ENCODE data around the gene FAM124B.

FAM124B gene

DNA sequence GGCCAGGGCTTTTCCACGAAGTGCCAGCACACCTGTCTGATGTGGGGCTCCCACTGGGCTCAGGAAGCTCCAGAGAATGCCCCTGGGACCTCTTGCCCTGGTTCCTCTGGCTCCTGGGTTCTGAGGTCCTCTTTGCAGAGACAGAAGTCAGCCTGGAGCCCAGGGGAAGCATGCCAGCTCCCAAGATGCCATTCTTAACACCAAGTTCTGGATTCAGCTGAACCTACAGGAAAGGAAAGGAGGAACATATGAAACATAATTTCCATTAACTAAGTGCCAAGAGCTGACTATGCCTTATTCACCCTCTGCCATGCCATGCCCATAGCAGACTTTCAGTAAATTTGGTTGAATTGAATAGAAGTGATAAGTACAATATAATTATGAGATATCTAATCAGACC lies 21.9 kb downstream of the FAM124B start:
- FAIRE-seq = no peak

GRCh38 chr2:224379172-224379571 lies 22.7 kb downstream of the FAM124B start:
- no peak for FAIRE-seq

DNA sequence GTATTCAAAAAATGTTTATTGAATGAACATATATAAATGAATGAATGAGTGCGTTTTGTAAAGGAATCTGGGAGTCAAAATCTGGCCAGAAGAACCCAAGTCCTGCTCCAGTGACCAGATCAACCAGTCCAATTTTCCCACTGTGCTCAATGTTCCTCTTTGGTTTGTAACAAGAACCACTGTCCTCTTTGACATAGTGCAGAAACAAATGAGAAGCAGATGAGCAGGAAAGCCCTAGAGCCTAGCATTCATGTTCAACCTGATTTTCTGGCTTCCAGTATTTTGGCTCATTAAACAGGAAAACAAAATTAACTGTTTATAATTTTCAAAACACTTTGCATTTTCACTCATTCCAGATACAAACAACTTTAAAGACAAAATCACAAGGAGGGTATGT lies 23.2 kb downstream of the FAM124B start:
- FAIRE-seq = no peak

DNA sequence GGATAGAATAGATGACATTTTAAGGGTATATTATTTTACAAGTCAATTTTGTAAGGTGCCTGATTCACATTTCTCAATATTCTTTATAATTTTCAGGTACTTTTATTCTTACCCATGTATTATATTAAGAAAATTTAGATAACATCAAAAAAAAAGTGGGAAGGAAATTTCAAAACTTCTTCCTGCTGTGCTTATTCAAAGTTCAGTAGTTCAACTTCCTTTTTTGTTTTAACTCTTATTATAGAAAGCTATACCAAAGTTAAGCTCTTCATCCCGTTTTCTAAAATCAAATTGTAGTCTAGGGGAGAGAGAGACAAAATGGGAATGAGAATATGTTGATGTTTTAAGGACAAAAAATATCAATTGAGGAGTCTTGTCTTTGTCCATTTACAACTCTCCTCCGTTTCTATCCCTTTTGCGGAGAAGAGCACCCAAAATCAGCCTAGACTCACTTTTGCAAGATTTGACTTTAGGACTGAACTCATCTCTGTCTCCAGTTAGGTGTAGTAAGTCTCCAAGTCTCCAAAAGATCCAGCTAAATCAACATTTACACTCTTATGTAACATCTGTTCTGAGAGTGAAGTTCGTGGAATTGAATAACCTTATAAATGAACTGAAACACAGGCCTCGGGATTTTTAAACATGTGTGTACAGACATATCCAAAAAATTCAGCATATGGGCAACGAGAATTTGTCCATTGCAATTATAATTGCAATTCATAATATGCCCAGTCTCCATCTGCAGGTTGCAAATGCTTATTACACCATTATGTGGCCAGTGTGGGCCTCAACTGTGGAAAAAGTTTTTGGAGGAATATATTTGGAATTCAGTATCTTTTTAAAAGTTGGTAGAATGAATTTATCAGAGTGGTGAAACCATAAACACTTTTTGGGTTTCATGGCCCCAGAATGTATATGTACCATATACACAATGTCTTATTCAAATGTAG lies 23.9 kb downstream of the FAM124B start:
- no peak for FAIRE-seq

DNA sequence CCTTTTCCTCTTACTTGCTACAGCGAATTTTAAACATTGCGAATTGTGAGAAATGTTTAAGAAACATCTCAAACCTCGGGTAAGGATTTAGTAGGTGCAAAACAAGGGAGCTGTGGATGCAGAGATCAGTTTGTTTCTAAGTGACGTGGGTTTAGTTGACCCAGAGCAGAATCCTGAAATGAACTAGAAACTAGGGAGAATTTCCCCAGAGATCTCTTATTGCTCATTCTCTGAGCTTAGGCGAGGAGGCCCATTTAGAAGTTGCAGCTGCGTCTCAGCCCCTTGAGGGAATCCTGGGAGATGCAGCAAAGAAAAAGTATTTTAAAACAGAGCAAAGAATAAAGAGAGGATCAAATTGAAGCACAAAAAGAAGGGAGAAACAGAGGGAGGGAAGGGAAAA lies 29.3 kb downstream of the FAM124B start:
- FAIRE-seq = no peak

DNA sequence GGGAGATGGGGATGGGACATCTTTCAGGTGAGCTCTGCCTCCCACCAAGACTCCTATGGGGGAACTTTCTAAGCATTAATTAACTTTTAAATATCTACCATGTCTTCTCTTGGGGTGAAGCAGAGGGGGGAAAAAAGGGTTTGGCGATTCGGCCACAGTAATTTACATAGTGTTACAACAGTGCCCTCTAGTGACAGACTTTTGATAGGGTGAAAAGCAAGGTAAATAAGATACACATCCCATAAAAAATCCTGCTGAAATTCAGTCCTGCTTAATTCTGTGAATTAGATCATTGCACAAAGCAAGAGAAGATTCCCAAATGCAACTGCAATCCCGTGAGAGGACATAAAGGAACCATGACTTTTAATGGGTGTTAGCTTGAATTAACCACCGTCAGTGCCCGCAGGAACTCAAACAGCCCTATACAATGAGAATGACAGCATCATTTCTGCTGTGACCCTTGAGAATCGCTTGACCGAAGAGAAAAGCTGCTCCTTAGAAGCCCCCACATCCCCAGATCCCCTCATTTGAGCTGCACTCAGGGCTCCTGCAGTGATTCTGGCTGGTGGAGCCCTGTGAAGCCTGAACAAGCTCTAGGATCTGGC lies 32.8 kb downstream of the FAM124B start:
- no peak for FAIRE-seq

DNA sequence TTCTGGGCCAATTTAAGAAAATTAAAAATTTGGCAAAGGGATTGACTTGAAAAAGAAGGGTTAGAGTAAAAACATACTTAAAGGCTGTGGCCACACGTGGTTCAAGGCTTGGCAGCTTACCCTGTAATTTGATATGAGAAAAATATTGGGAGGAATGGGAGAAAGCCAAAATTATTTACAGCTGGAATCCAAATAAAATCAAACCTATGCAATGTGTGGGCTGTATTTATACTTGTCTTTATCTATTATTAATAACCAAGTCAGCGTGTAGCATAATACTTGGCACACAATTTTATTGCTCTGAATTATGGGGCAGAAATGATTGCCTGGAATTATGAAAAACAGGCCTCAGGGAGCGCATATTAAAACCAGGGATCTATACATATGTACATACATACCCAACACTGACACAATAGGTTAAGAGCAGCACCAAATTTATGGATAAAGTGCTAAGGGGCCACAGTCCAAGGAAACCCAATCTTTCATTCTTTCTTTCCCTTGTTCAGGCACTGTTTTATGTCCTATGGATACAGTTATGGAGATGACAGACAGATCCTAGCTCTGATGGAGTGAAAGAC lies 35.6 kb downstream of the FAM124B start:
- no peak for FAIRE-seq

DNA sequence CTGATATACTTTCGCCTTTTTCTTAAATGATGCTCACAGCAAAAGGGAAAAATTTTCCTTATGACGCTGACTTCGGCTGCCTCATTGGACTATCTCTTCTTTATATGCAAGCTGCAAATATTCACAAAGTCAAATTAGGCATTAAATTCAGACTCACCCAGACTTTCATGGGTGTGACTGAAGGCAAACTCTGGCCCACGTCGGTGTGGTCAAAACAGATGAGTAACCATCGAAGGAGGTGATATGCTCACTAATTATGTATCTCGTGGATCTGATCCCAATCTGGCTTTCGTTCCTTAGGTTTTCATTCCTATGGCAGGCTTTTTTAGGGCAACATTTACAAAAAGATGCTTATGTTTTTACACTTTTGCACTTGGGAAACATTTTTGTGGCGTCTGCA lies 36.6 kb downstream of the FAM124B start:
- no peak for FAIRE-seq

DNA sequence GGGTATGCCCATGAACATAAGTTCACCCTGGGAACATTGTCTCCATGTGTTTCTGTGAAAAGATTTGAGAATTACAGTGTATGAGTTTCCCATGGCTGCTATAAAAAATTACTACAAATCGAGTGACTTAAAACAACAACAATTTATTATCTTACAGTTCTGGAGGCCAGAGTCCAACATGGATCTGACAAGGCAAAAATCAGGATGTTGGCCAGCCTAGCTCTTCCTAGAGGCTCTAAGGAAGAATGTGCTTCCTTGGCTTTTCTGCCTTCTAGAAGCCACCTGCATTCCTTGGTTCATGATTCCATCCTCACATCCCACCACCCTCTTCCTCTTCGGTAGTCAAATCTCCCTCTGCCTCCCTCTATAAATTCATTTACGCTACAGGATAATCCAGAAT lies 38.6 kb downstream of the FAM124B start:
- FAIRE-seq = no peak

DNA sequence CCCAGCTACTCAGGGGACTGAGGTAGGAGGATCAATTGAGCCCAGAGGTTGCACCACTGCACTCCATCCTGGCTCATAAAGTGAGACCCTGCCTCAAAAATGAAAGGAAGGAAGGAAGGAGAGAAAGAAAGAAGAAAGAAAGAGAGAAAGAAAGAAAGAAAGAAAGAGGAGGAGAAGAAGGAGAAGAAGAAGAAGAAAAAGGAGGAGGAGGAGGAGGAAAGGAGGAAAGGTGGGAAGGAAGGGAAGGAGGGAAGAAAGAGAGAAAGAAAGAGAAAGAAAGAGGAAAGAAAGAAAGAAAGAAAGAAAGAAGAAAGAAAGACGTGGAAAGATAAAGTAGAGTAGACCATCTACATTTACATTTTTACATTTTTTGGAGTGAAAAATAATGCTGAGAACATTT lies 39.8 kb downstream of the FAM124B start:
- no peak for FAIRE-seq

DNA sequence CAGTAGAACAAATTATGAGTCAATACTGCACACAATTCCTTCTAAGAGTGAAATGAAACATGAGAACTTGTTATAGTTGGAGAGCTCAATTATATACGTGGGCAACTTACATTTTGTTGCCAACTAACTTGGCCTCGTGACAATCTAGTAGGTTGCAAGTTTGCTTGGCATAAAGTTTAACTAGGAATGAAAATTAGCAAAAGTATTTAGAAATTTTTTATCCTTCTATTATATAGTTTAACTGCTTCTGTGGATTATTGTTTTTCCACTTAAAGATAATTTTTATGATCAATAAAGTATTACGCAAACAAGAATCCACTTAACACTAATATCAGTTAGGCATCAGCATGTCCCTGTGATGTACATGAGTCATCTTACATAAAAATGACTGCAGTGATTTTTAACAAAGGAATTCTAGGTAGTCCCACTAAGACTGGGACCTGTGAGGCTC lies 41.1 kb downstream of the FAM124B start:
- no peak for FAIRE-seq

DNA sequence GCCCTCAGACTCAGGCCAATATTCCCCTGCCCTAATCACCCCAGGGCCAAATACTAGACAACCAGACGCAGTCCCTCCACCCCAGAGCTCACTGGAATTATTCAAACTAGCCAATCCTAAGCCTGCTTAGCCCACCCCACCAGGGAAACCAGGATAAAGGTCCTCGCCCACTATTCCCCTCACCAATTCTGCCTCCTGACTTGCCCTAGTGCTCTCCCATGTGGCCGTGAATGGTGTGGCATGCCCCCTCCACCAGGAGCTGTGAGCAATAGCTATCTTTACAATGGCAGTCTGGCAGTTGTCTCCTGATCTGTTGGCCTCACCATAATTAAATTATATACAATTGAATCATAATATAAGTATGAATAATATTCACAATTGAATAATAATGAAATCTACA lies 42.3 kb downstream of the FAM124B start:
- FAIRE-seq = no peak

- FAIRE-seq = peak; percentile 99
Observed at GRCh38 chr2:224357098-224357901, 44.6 kb downstream of the FAM124B start.

GRCh38 chr2:224354632-224355211 lies 47.2 kb downstream of the FAM124B start:
- no peak for FAIRE-seq

DNA sequence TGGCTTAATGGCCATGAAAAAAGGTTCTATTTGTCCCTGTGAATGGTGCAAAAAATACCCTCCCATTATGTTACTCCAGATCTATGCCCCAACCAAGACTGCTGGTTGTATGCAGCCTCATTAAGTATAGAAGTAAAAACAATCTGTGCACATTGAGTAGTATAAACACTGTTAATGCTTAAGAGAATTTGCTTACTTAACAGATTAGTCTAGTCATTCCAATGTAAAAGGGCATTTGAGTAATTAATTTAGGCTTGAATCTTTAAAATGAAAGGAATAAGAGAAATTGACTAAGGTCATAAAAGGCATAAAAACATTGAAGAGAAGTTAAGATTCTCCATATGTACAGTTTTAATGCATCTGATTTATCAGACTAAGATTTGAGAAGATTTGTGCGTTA lies 51.2 kb downstream of the FAM124B start:
- FAIRE-seq = peak; percentile 61

- peak; percentile 85 for FAIRE-seq
Observed at GRCh38 chr2:224349396-224349795, 52.5 kb downstream of the FAM124B start.

DNA sequence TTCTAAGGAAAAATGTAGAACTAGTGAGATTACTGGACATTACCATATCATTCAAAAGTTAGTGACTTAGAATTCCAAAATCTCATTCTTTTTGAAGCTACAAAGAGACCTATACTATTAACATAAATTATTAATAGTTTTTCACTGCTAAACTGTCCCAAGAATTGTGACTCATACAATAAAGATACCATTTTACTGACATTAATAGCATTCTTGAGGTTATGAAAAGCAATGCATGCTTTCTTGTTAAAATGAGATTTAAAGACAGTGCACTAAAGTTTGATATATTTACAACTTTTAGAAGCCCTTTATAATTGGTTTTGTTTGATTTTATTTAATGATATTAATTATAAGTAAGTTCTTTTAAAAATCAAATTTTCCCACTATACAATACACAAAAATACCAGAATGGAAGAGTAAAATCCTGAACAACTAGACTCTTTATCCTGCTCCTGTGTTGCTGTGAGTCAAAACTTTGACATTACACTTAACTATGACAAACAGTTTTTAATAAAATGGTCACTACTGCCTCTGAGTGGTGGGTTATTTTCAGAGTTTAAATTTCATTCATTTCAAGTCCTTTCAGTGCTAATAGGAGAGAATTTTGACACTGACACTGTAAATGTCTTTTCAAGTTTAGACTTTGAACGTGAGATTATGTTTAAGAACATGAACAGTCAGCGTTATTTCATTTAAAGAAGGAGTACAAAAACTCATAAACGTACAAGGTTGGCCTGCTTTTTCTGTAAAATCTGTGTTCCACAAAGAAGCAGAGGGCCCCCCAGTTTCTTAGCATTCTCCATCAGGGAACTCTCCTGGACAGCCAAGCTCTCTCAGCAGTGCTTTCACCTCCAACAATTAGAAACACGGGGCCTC lies 54.5 kb downstream of the FAM124B start:
- FAIRE-seq = peak; percentile 77

GRCh38 chr2:224345492-224345891 lies 56.4 kb downstream of the FAM124B start:
- FAIRE-seq = no peak

DNA sequence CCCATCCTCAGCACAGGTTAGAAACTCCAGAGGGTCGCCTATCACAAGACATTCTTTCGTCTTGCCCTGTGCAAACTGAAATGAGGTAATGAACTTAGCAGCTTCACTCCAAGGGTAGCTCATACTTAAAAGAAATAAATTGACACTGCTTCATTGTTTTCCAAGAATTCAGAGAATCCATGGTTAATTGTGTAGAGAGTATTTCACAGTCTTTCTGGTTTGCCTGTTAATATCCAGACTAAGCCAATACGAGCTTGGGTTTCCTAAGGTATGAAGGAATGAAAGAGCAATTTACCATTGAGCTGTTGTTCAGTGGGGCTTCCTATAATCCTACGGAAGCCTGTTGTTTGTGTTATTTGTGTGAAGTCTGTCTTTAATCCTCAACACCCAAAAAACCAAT lies 58.7 kb downstream of the FAM124B start:
- FAIRE-seq = no peak

DNA sequence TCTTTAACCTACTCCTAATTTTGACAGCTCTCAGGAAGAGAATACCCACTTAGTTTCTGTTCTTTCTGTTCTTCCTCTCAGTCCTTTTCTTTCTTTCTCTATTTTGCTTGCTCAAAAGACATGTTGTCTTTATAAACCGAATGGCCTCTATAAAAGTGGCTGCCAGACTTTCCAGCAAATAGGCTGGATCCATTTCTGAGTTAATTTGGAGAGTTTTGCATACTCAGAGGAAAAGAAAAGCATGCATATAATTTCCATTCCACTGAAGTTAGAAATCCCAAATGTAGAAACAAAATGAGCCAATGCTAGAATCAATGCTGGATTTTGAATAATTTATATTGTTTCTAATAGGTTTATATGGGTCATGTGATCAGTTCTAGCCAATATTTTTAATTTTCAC lies 65.9 kb downstream of the FAM124B start:
- FAIRE-seq = no peak

- no peak for FAIRE-seq
Observed at GRCh38 chr2:224334726-224335125, 67.2 kb downstream of the FAM124B start.

Data from islet of Langerhans (tissue), 1 donor.